ENCODE results near the gene TMEM86B.

GRCh38 chr19:55245236-55245904, 16.8 kb upstream of the TMEM86B start:
- TF ChIP-seq CTCF (IDR thresholded peaks at IDR 0.05; ENCODE audit: poor library complexity, severe bottlenecking): no peak
- no peak for TF ChIP-seq EZH2 (IDR thresholded peaks at IDR 0.05; ENCODE audit: borderline replicate concordance, insufficient read depth, low read length, poor library complexity, severe bottlenecking)
- TF ChIP-seq EP300 (conservative IDR thresholded peaks at IDR 0.05; ENCODE audit: poor library complexity, severe bottlenecking): no peak
- no peak for TF ChIP-seq MXI1 (conservative IDR thresholded peaks at IDR 0.05; ENCODE audit: poor library complexity, severe bottlenecking)
- no peak for TF ChIP-seq POLR2AphosphoS5 (IDR thresholded peaks at IDR 0.05)

Data from neural cell (in vitro differentiated cells).